ENCODE measurements around the gene NR1I3. TPM values are rescaled to one million over a fixed set of nuclear protein-coding genes. Genes with fewer than 3 reads are reported as not detected.

Gene NR1I3
- total and polyA plus RNA-seq, 2 of the 13 experiments (the other 11 are each of a cell fraction or from before 2014, with no cell fraction given), result 0.62 to 0.95 TPM

- TF ChIP-seq ZBTB34 (CRISPR knock-in tag; IDR thresholded peaks at IDR 0.05) (0 out of 2 replicates have a peak, but pooled peaks have one; percentile 42), ZNF383 (CRISPR knock-in tag; IDR thresholded peaks at IDR 0.05; ENCODE audit: borderline replicate concordance) (peak; percentile 82), ZMAT3 (CRISPR knock-in tag; conservative IDR thresholded peaks at IDR 0.05) (peak; percentile 45; the same call in 1 of the 2 replicates), DNMT3B (CRISPR knock-in tag; conservative IDR thresholded peaks at IDR 0.05) (no peak; the same call in 1 of the 2 replicates), ISL2 (CRISPR knock-in tag; IDR thresholded peaks at IDR 0.05) (0 out of 2 replicates have a peak, but pooled peaks have one; percentile 28), CREB3 (CRISPR knock-in tag; IDR thresholded peaks at IDR 0.05) (0 out of 2 replicates have a peak, but pooled peaks have one; percentile 6), IRF2 (CRISPR knock-in tag; IDR thresholded peaks at IDR 0.05) (peak; percentile 76; the same call in 1 of the 2 replicates), ARNTL (CRISPR knock-in tag; IDR thresholded peaks at IDR 0.05) (0 out of 2 replicates have a peak, but pooled peaks have one; percentile 30), BORCS8-MEF2B (CRISPR knock-in tag; IDR thresholded peaks at IDR 0.05) (0 out of 2 replicates have a peak, but pooled peaks have one; percentile 83), BHLHE40 (IDR thresholded peaks at IDR 0.05; ENCODE audit: low read length) (0 out of 2 replicates have a peak, but pooled peaks have one; percentile 14), SP4 (CRISPR knock-in tag; IDR thresholded peaks at IDR 0.05) (peak; percentile 67), KMT2B (CRISPR knock-in tag; IDR thresholded peaks at IDR 0.05) (peak; percentile 72), ZNF589 (CRISPR knock-in tag; conservative IDR thresholded peaks at IDR 0.05) (peak; percentile 71; the same call in 1 of the 2 replicates), THAP11 (CRISPR knock-in tag; IDR thresholded peaks at IDR 0.05) (peak; percentile 89), ZNF136 (CRISPR knock-in tag; IDR thresholded peaks at IDR 0.05; ENCODE audit: low read depth) (0 out of 2 replicates have a peak, but pooled peaks have one; percentile 41), ZNF143 (CRISPR knock-in tag; IDR thresholded peaks at IDR 0.05) (peak; percentile 63; the same call in 1 of the 2 replicates), TRIM22 (IDR thresholded peaks at IDR 0.05) (no peak), FOXP1 (IDR thresholded peaks at IDR 0.05) (no peak), FOXP1 (CRISPR knock-in tag; IDR thresholded peaks at IDR 0.05) (peak; percentile 23; the same call in 1 of the 2 replicates), ZNF792 (CRISPR knock-in tag; IDR thresholded peaks at IDR 0.05) (peak; percentile 54; the same call in 1 of the 2 replicates), IKZF5 (CRISPR knock-in tag; IDR thresholded peaks at IDR 0.05) (peak; percentile 71; the same call in 1 of the 2 replicates), ZBTB20 (CRISPR knock-in tag; IDR thresholded peaks at IDR 0.05; ENCODE audit: borderline replicate concordance, low read depth) (peak; percentile 76; the same call in 1 of the 2 replicates), ZNF225 (CRISPR knock-in tag; IDR thresholded peaks at IDR 0.05) (0 out of 2 replicates have a peak, but pooled peaks have one; percentile 50), DPF2 (CRISPR knock-in tag; IDR thresholded peaks at IDR 0.05; ENCODE audit: borderline replicate concordance, low read depth) (no peak)
Measured at GRCh38 chr1:161201836-161202712, 35.9 kb downstream of the NR1I3 start, which contains the start of gene NDUFS2 (continued).
